ENCODE measurements around the gene TMEM232.
A peak's percentile ranks its signal among the peaks of the same experiment; 100 is the strongest.

TMEM232 gene

DNA sequence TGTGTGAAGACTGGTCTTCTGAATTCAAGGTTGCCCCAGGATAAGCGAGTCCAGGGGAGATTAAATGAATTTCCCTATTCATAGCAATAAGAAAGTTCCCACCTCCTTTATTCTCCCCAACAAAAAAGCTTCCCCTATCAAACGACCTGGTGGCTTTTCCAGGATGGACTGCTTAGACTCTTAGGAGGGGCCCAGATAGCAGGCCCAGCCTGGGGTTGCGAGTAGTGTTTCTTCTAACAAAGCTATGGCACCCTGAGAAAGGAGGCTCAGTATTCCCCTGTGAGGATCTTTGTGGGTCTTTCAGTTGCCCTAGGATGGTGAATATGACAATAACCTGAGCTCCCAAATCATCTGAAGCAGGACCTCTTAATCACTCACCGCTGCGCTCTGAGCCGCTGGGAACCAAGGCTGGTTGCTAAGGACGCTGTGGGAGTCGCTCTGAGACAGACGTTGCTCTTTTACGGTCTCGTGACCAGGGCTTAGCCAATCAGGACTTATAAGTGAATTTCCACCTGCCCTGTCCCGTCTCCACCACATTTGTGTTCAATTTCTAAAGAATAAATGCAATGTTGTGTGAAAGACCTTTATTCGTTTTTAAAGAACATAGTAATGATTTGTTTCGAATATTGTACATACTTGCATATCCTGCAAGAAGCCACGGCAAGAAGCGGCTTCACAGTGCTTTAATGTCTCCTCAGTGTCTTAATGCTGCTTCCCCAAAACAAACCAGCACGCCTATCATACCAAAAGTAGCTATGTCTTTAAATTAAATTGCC is at the start of gene TMEM232:
TMEM232 (minus strand) TSS at position 423 of the 776 bp plus-strand sequence. CDS start 59,319 bp downstream, outside the sequence.
- H3K4me1 Mint-ChIP-seq = no peaks in the 10 kb centered on the region
- peak within 1 kb of the TSS; percentile 78 to 88 for H3K4me3 Mint-ChIP-seq
- H3K27me3 Mint-ChIP-seq = peaks cover 8% of the 10 kb centered on the region
- DNase-seq (peak; percentile 54 to 77), ATAC-seq (peak; percentile 99)
- H3K27ac Mint-ChIP-seq = peak within 1 kb of the TSS; percentile 74 to 86
- no peaks in the 10 kb centered on the region for H3K9me3 Mint-ChIP-seq

DNA sequence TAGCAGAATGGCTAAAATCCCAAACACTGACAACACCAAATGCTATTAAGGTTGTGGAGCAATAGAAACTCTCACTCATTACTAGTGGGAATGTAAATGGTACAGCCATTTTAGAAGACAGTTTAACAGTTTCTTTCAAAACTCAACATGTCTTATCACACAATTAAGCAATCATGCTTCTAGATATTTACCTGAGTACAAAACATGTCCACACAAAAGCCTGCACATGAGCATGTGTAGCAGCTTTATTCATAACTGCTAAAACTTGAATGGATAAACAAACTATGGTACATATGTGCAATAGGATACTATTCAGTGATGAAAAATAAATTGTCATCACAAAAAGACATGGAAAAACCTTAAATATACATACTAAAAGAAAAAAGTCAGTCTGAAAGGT is 43.8 kb upstream of the TMEM232 start:
- no peak for DNase-seq
- peaks cover 0 to 6% of the 10 kb centered on the region in 2 donors for H3K9me3 Mint-ChIP-seq

DNA sequence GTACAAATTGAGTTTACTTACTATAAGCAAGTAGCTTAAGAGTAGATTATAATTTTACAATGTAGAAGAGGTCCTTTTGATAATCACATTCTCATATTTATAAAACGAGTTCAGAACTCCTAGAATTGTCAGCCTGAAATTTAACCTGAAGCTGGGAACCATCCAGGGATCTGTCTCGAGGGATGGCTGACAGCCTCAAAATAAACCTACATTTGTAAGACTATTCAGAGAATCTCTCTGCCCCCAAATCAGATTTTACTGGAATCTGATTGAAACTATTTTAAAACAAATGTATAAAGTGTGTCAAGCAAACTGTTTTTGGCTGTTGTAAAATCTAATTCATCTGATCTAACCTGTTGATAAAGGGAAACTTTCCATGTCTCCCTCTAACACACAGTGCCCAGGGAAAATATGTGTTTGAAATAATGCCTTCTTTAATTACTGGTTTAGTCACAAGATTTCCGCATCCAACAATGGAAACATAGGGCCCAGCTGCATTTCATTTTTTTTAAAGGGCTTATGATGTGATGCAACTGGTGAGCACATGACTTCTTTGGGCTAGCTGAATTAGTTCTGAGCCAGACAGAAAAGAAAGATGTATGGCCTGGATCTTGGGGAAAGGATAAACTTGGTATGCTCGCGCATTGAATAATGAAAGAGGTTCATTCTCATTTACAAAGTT is 42.7 kb upstream of the TMEM232 start:
- DNase-seq = no peak
- no peaks in the 10 kb centered on the region for H3K4me1 Mint-ChIP-seq
- H3K4me3 Mint-ChIP-seq = no peak overlapping the region
- no peak for ATAC-seq
- no peak overlapping the region for H3K27ac Mint-ChIP-seq
- H3K9me3 Mint-ChIP-seq = peaks cover 0 to under 1% of the 10 kb centered on the region in 2 donors
- no peaks in the 10 kb centered on the region for H3K27me3 Mint-ChIP-seq

More for the DNA sequence above, 43.8 kb upstream of the TMEM232 start:
- no peak for ATAC-seq
- Mint-ChIP-seq H3K27me3 (no peaks in the 10 kb centered on the region), H3K4me1 (no peaks in the 10 kb centered on the region), H3K27ac (no peak overlapping the region), H3K4me3 (no peak overlapping the region)

DNA sequence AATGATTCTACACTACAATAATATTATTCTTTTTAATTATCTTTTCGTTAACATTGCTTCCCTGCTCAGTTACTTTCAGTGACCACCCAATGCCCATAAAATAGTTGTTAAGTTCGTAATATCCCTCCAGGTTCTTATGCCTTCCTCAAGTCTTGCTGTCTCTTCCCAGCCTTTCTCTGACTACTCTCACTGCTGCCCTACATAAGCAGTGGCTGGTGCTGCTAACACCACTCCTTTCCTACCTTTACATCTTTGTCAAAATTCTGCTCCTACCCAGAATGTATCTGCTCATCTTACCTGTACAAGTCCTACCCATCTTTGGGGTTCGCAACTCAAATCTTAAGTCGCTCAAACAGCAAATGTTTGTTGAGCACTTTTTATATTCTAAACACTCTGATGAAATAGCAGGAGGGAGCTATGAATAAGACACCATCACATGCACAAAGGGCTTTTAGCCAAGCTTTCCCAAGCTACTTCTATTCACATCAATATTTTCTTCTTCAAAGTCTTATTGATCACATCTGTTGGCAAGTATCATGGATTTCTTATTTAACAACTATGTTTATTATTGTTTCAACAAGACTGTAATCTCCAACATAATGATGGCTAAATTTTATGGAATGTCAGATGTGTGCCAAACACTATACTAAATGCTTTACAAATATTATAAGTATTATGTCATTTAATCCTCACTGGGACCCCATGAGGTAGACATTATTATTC is 41.8 kb upstream of the TMEM232 start:
- Mint-ChIP-seq H3K9me3 (no peaks in the 10 kb centered on the region), H3K27me3 (no peaks in the 10 kb centered on the region), H3K27ac (no peak overlapping the region), H3K4me1 (no peaks in the 10 kb centered on the region), H3K4me3 (no peak overlapping the region)
- no peak for ATAC-seq
- no peak for DNase-seq

DNA sequence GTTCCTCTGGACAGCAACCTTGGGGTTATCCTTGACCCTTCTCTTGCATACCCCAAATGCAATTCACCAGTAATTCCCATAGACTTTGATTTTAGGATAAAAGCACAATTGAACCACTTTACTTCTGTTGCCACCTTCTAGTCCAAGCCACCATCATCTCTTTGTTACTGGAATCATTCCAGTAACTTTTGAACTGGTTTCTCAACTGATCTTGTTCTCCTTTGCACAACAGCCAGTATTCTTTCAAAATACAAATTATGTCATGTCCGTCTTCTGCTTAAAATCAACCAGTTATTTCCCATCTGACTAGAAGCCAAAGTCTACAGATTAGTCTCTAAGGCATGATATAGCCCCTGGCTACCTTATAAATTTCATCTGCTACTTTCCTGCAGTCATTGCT is 33.7 kb upstream of the TMEM232 start:
- Mint-ChIP-seq H3K4me3 (no peak overlapping the region), H3K4me1 (peaks cover 2% of the 10 kb centered on the region), H3K27ac (no peak overlapping the region), H3K9me3 (no peaks in the 10 kb centered on the region), H3K27me3 (no peaks in the 10 kb centered on the region)
- no peak for DNase-seq
- no peak for ATAC-seq

DNA sequence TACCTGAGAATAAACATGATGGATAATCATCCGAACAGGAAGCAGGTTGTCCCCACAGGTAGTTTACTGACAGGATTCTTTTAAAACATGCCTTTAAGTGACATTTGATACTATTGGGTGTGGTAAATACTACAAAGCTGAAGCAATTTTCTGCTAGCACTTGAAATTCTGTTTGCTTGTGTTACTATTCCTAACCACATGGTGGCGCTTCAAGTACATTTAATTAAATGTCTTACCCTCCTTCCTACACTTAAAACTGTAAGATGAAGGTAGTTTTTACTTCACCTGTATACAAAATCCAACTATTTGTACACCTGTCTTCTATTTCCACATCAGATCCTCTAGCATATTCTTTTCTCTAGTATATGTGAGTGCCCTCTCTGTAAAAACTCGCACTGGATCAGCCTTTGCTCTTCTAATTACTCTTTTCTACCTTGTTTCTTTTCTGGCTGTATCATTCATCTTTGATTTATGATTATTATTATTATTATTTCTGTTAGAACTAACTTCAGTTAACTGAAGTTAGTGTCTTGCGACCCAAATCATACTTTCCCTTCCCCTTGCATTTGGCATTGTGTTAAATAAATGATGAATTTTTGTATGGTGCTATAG is 30.8 kb upstream of the TMEM232 start:
- Mint-ChIP-seq H3K27me3 (no peaks in the 10 kb centered on the region), H3K4me1 (peaks cover 27% of the 10 kb centered on the region), H3K9me3 (no peaks in the 10 kb centered on the region), H3K4me3 (no peak overlapping the region), H3K27ac (peak overlapping the region in 1 of 2 donors; percentile 71)
- ATAC-seq (no peak), DNase-seq (peak in 1 of 2 donors; percentile 25)

DNA sequence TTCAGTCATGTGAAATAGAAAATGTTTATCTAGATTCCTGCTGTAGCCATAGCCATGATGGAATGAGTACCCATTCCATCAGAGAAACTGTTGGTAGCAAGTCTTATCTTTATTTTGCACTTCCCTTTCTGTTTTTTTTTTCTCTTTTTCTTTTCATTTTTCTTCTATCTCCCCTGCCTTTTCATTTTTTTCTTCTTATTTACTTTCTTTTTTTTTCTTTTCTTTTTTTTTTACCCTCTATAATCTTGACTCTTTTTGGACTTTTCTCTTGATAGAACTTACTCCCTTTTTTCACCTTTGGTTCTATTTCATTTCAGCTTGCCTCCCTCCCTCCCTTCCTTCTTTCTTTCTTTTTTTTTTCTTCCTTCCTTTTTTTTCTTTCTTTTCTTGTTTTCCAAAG is 27.7 kb upstream of the TMEM232 start:
- H3K4me1 Mint-ChIP-seq = peaks cover 47% of the 10 kb centered on the region
- peak overlapping the region; percentile 44 to 71 for H3K4me3 Mint-ChIP-seq

DNA sequence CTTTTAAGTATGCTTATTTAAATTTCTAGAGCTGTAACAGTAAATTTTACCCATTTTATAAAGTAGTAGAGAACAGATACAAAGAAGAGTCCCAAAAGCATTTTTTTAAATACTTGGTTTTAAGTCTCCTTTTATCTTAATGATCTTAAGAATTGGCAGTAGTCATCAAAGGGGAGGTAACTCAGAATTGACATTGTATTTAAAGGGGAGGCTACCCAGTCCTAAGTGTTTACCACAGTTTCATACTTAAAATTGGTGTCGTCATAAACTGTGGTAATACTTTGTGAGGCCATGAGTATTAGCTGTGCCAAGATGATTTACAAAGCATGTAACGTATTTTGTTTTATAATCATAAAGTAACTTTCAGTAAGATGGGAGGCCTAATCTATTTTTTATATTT is 27.1 kb upstream of the TMEM232 start:
- ATAC-seq (peak; percentile 66), DNase-seq (no peak)
- H3K4me3 Mint-ChIP-seq = peak overlapping the region; percentile 52 to 71
- H3K4me1 Mint-ChIP-seq = peaks cover 52% of the 10 kb centered on the region
- peak overlapping the region in 1 of 2 donors; percentile 95 for H3K27ac Mint-ChIP-seq
- no peaks in the 10 kb centered on the region for H3K9me3 Mint-ChIP-seq
- no peaks in the 10 kb centered on the region for H3K27me3 Mint-ChIP-seq

More for the DNA sequence above, 27.7 kb upstream of the TMEM232 start:
- DNase-seq (no peak), ATAC-seq (no peak)
- peak overlapping the region in 1 of 2 donors; percentile 96 for H3K27ac Mint-ChIP-seq
- H3K9me3 Mint-ChIP-seq = no peaks in the 10 kb centered on the region
- H3K27me3 Mint-ChIP-seq = no peaks in the 10 kb centered on the region

DNA sequence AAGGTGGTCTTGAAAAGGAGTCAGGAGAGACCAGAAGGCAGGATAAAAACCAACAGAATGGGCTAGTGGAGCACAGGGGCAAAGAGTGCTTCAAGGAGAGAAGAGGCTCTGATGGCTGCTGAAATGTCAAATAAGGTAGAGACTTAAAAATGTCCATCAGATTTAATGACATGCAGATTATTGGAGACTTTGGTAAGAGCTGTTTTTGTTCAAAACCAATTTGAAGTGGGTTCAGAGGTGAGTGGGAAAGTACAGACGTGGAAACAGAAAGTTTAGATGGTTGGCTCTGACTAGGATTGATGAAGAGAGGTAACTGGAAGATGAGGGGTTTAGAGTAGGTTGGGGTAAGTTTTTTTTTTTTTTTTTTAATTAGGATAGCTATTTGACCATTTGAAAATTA is 26.5 kb upstream of the TMEM232 start:
- ATAC-seq = peak; percentile 70
- peak overlapping the region; percentile 52 to 71 for H3K4me3 Mint-ChIP-seq

DNA sequence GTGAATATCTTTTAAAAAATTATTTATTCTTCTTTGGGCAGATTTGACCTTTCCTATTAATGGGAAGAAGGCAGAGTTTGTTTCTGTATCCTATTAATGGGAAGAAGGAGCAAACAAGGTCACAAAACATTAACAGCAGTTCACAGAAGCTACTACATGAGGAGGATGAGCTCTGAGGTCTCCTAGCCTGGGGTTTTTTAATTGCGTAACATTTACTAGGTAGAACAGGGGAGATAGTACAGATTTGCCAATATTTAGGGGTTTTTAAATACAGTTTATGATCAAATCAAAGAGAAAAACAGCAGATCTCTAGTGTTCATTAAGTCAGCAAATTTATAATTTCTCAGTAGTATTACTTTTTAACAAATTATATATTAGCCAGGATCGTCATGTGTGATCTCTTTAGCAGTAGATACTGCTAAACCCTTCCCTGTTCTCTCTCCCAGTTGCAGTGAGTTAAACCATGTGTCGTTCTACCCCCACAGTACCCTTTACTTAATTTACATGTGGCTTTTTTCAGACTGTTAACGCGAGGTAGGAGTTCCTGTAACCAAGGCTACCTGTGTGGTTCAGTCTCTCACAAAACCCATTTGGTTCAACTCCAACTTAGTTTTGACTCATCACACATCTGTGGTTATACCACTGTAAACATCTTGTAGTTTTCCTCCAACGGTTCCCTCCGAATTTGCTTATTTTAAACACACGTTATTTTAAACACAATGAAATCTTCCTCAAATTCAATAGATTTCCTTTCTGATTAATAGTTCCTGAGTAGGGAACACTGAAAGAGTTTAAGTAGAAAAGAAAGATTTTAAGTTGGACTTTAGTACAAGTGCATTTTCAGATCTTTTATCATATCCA is 25.7 kb upstream of the TMEM232 start:
- DNase-seq = peak; percentile 44 to 67
- Mint-ChIP-seq H3K4me3 (peak overlapping the region; percentile 52 to 71), H3K9me3 (no peaks in the 10 kb centered on the region), H3K4me1 (peaks cover 52% of the 10 kb centered on the region), H3K27me3 (no peaks in the 10 kb centered on the region), H3K27ac (peak overlapping the region; percentile 95 to 96)
- ATAC-seq = peak; percentile 96

More for the DNA sequence above, 26.5 kb upstream of the TMEM232 start:
- Mint-ChIP-seq H3K27ac (peak overlapping the region; percentile 95 to 96), H3K4me1 (peaks cover 52% of the 10 kb centered on the region), H3K9me3 (no peaks in the 10 kb centered on the region), H3K27me3 (no peaks in the 10 kb centered on the region)
- DNase-seq = peak; percentile 34 to 47

DNA sequence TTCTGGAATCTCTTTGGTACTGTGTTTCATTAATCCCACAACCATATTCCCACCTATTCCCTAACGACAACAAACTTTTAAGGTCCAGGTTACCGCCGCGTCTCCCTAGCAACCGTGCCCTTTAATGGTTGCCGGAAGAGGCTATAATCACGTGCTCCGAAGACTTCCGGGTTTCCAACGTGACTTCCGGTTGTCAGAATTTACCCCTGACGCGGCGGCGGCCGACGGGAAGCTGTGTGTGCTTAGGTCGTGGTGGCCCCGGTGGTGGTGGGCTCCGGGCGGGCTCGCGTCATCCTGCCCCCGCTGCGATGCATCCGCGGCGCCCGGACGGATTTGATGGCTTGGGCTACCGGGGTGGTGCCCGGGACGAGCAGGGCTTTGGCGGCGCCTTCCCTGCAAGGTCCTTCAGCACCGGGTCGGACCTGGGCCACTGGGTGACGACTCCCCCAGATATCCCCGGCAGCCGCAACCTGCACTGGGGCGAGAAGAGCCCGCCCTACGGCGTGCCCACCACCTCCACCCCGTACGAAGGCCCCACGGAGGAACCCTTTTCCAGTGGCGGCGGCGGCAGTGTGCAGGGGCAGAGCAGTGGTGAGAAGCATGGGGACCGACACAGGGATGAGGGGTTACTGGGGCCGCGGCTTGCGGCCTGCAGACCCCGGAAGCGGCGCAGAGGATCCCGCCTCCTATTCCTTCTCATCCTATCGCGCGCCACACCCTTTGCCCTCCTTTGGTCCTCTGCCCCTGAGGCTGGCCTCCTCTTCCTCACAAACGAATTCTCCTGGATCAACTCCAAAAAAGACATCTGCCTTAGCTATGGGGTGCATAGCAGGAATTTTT is 12.6 kb upstream of the TMEM232 start, which contains the start of gene SLC25A46:
SLC25A46 (plus strand) TSS at position 196 of the 840 bp plus-strand sequence; CDS start at position 309, 113 bp downstream.
- Mint-ChIP-seq H3K27me3 (no peaks in the 10 kb centered on the region), H3K4me1 (peaks cover 27% of the 10 kb centered on the region), H3K9me3 (no peaks in the 10 kb centered on the region), H3K27ac (peak within 1 kb of the TSS; percentile 90 to 94), H3K4me3 (peak within 1 kb of the TSS; percentile 90 to 94)
- ATAC-seq (peak; percentile 95), DNase-seq (peak; percentile 83 to 89)

DNA sequence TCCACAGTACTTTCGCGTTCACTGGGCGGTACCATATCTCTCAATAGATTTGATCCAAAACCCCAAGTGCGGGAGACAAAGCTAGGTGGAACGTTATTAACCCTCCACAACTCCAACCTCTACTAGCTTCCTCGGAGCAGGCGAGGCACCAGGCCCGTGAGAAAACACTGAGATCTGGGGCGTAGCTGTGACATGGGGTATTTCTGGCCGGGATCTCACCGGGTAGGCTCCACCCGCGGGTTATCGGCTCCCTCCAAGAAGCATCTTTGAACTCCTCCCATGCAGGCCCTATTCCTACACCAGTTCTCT is 12.0 kb upstream of the TMEM232 start:
- H3K27ac Mint-ChIP-seq = peak overlapping the region; percentile 90 to 94
- ATAC-seq = peak; percentile 77
- H3K4me1 Mint-ChIP-seq = peaks cover 27% of the 10 kb centered on the region
- DNase-seq = no peak
- H3K9me3 Mint-ChIP-seq = no peaks in the 10 kb centered on the region
- no peaks in the 10 kb centered on the region for H3K27me3 Mint-ChIP-seq
- H3K4me3 Mint-ChIP-seq = peak overlapping the region; percentile 90 to 94

DNA sequence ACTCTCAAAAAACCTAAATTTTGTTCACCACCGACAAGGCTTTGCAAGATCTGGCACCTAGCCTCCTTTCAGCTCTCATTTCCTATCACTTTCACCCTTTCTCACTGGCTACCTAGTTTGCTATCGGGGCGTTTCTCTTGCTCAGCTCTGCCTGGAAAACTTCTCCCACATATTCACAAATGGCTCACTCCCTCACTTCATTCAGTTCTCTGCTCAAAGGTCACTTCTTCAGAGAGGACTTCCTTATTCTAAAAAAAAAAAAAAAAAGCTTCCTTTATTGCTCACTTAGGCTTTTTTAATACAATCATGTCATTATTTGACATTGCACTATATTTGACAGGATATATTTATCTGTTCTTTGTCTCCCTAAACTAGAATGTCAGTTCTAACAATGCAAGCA is 10.3 kb upstream of the TMEM232 start:
- ATAC-seq (no peak), DNase-seq (no peak)
- H3K27me3 Mint-ChIP-seq = peaks cover 9% of the 10 kb centered on the region
- no peak overlapping the region for H3K4me3 Mint-ChIP-seq
- H3K9me3 Mint-ChIP-seq = peaks cover 0 to 8% of the 10 kb centered on the region in 2 donors
- peaks cover 22% of the 10 kb centered on the region for H3K4me1 Mint-ChIP-seq
- no peak overlapping the region for H3K27ac Mint-ChIP-seq

DNA sequence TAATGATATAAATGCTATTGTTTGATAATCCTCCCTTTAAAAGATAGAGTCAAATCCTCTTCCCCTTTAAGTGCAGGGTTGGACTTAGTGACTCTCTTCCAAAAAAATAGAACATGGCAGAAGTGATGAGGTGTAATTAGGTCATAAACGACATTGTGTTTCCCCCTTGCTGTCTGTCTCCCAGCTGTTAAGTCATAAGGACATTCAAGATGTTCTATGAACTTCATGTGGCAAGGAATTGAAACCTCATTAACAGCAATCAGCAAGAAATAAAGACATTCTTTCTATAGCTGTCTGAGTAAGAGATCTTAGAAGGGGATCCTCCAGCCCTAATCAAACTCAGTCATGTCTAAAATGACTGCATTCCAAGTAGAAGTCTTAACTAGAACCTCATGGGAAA is 9.1 kb upstream of the TMEM232 start:
- Mint-ChIP-seq H3K27ac (no peak overlapping the region), H3K4me1 (peaks cover 16% of the 10 kb centered on the region), H3K27me3 (peaks cover 11% of the 10 kb centered on the region), H3K4me3 (no peak overlapping the region), H3K9me3 (peaks cover 0 to 8% of the 10 kb centered on the region in 2 donors)
- ATAC-seq (no peak), DNase-seq (no peak)
